WTC11 (cell line): ENCODE data around the gene G3BP2. TPM values are rescaled to one million over a fixed set of nuclear protein-coding genes. Genes with fewer than 3 reads are reported as not detected.

Experiments used
- ATAC-seq: fragments of 200-7000 bp; cut with Tn5 transposase; 2 replicates; pipeline ENCODE4 v1.10.0; 2021; ENCODE audit warnings: mild to moderate bottlenecking, moderate library complexity
- CTCF ChIA-PET: fragments of 300-600 bp; sonication (Branson Sonifier 250); formaldehyde crosslinking; loops from one replicate; lab custom pipeline; 2021; ENCODE audit warnings: antibody characterized with exemption; lab: Charles Lee
- POLR2A ChIA-PET: fragments of 350-600 bp; sonication (Branson Sonifier 250); formaldehyde crosslinking; loops from one replicate; lab custom pipeline; 2021; ENCODE audit warnings: antibody characterized with exemption; lab: Charles Lee
- DNase-seq: peaks from one replicate; pipeline ENCODE4 v3.0.0; 2021; ENCODE audit warnings: low spot score
- H3K27ac Mint-ChIP-seq: 2 replicates; pipeline ENCODE4 v1.8.0; 2021; ENCODE audit warnings: mixed read lengths
- H3K27me3 Mint-ChIP-seq: 2 replicates; pipeline ENCODE4 v1.8.0; 2021; ENCODE audit warnings: low read depth, mild to moderate bottlenecking, moderate library complexity, mixed read lengths
- H3K36me3 Mint-ChIP-seq: 2 replicates; pipeline ENCODE4 v1.8.0; 2021; ENCODE audit warnings: mixed read lengths
- H3K4me1 Mint-ChIP-seq: 2 replicates; pipeline ENCODE4 v1.8.0; 2022; ENCODE audit warnings: mixed read lengths
- H3K4me3 Mint-ChIP-seq: 2 replicates; pipeline ENCODE4 v1.8.0; 2021; ENCODE audit warnings: mild to moderate bottlenecking, moderate library complexity, mixed read lengths
- H3K9me3 Mint-ChIP-seq: 2 replicates; pipeline ENCODE4 v1.8.0; 2021; ENCODE audit warnings: mixed read lengths
- CBFB ChIP-seq: sonication (generic); formaldehyde crosslinking; IDR thresholded peaks from 2 replicates; pipeline ENCODE4 v1.8.1; 2022; ENCODE audit warnings: mild to moderate bottlenecking, low read depth, missing genetic modification reagents
- EMX1 ChIP-seq: fragments of 250-450 bp; sonication (Bioruptor Pico); IDR thresholded peaks from 2 replicates; pipeline ENCODE4 v1.8.0; 2021; ENCODE audit warnings: mild to moderate bottlenecking
- ESRRA ChIP-seq: sonication (generic); formaldehyde crosslinking; IDR thresholded peaks from 2 replicates; pipeline ENCODE4 v1.8.1; 2022; ENCODE audit warnings: mild to moderate bottlenecking, missing genetic modification reagents, borderline replicate concordance
- ETV6 ChIP-seq: sonication (generic); formaldehyde crosslinking; IDR thresholded peaks from 2 replicates; pipeline ENCODE4 v1.8.1; 2022; ENCODE audit warnings: mild to moderate bottlenecking, missing genetic modification reagents
- FOXP4 ChIP-seq: sonication (generic); formaldehyde crosslinking; IDR thresholded peaks from 2 replicates; pipeline ENCODE4 v1.8.0; 2022; ENCODE audit warnings: mild to moderate bottlenecking, missing genetic modification reagents
- HMGXB4 ChIP-seq: sonication (generic); formaldehyde crosslinking; IDR thresholded peaks from 2 replicates; pipeline ENCODE4 v1.8.1; 2023; ENCODE audit warnings: mild to moderate bottlenecking, moderate library complexity, missing genetic modification reagents
- IRF2 ChIP-seq: sonication (generic); formaldehyde crosslinking; IDR thresholded peaks from 2 replicates; pipeline ENCODE4 v1.8.0; 2022; ENCODE audit warnings: low read depth, missing genetic modification reagents, borderline replicate concordance
- MAX ChIP-seq: sonication (generic); formaldehyde crosslinking; IDR thresholded peaks from 2 replicates; pipeline ENCODE4 v1.8.0; 2022; ENCODE audit warnings: mild to moderate bottlenecking, missing genetic modification reagents
- NFATC4 ChIP-seq: fragments of 250-450 bp; sonication (Bioruptor Pico); IDR thresholded peaks from 2 replicates; pipeline ENCODE4 v1.9.0; 2021; ENCODE audit warnings: mild to moderate bottlenecking
- NR2C2 ChIP-seq: sonication (generic); formaldehyde crosslinking; IDR thresholded peaks from 2 replicates; pipeline ENCODE4 v1.8.0; 2022; ENCODE audit warnings: mild to moderate bottlenecking, missing genetic modification reagents
- RELA ChIP-seq: sonication (generic); formaldehyde crosslinking; IDR thresholded peaks from 2 replicates; pipeline ENCODE4 v1.8.1; 2022; ENCODE audit warnings: missing genetic modification reagents, mild to moderate bottlenecking, borderline replicate concordance
- ZNF232 ChIP-seq: sonication (generic); formaldehyde crosslinking; IDR thresholded peaks from 2 replicates; pipeline ENCODE4 v1.8.0; 2022; ENCODE audit warnings: mild to moderate bottlenecking, missing genetic modification reagents
- ZNF416 ChIP-seq: fragments of 250-450 bp; sonication (Bioruptor Pico); IDR thresholded peaks from 2 replicates; pipeline ENCODE4 v1.9.0; 2021; ENCODE audit warnings: mild to moderate bottlenecking, inconsistent platforms
- ZNF512 ChIP-seq: sonication (generic); formaldehyde crosslinking; IDR thresholded peaks from 2 replicates; pipeline ENCODE4 v1.8.1; 2022; ENCODE audit warnings: missing genetic modification reagents, borderline replicate concordance
- total RNA-seq: library from RNA; stranded (reverse); gene quantifications from 3 replicates; pipeline ENCODE4 v1.2.3, GENCODE V29; 2021

Gene G3BP2
- total RNA-seq, 1 experiment from 2014 or later, result 284 TPM

GRCh38 chr4:75685546-75686189 is 12.5 kb upstream of the G3BP2 start (continued):
- TF ChIP-seq ZNF232 (CRISPR knock-in tag), result no peak

- Mint-ChIP-seq H3K27me3 (no peaks in the 10 kb centered on the region), H3K4me1 (no peaks in the 10 kb centered on the region), H3K27ac (peak overlapping the region; percentile 80; the same call in 1 of the 2 replicates), H3K4me3 (no peak overlapping the region), H3K36me3 (peaks cover 32% of the 10 kb centered on the region), H3K9me3 (peaks cover 16% of the 10 kb centered on the region)
- POLR2A ChIA-PET, result interaction anchor here (0.7 to 1.7 kb wide), 2 partner anchors 40 to 164 kb away, joined by 3 to 8 read pairs; partner anchors contain the start of gene USO1
- CTCF ChIA-PET, result interaction anchor here (0.8 kb wide), 1 partner anchor 21 kb away, joined by 3 read pairs; no protein-coding TSS in a partner anchor
- no peak for TF ChIP-seq FOXP4 (CRISPR knock-in tag)
- no peak for TF ChIP-seq EMX1 (CRISPR knock-in tag)
- no peak for TF ChIP-seq ETV6 (CRISPR knock-in tag)
- no peak for TF ChIP-seq ZNF512
- no peak for TF ChIP-seq IRF2 (CRISPR knock-in tag)
- TF ChIP-seq CBFB (CRISPR knock-in tag), result no peak
- no peak for TF ChIP-seq ZNF416
- TF ChIP-seq HMGXB4 (CRISPR knock-in tag), result no peak
- DNase-seq, result no peak
- 0 out of 2 replicates have a peak, but pooled peaks have one; percentile 24 for ATAC-seq
Measured at GRCh38 chr4:75683482-75684155, 10.4 kb upstream of the G3BP2 start.

GRCh38 chr4:75679876-75680575 is 6.8 kb upstream of the G3BP2 start:
- ATAC-seq (no peak), DNase-seq (no peak)
- ChIA-PET POLR2A (no interaction called here), CTCF (no interaction called here)
- no peaks in the 10 kb centered on the region for H3K9me3 Mint-ChIP-seq
- H3K27me3 Mint-ChIP-seq, result no peaks in the 10 kb centered on the region
- H3K4me3 Mint-ChIP-seq, result no peak overlapping the region
- H3K4me1 Mint-ChIP-seq, result peaks cover 18% of the 10 kb centered on the region
- no peak for TF ChIP-seq MAX (CRISPR knock-in tag)
- TF ChIP-seq NR2C2 (CRISPR knock-in tag), result no peak
- no peak for TF ChIP-seq RELA (CRISPR knock-in tag)
- TF ChIP-seq ESRRA (CRISPR knock-in tag), result no peak
- no peak for TF ChIP-seq NFATC4
- no peak for TF ChIP-seq ETV6 (CRISPR knock-in tag)
- peak overlapping the region; percentile 49 for H3K27ac Mint-ChIP-seq
- H3K36me3 Mint-ChIP-seq, result peaks cover 8% of the 10 kb centered on the region
